Body of pancreas (tissue), 4 donors: ENCODE results near the gene CARF. TPM values are rescaled to one million over a fixed set of nuclear protein-coding genes. Genes with fewer than 3 reads are reported as not detected.
"Not testable (repeated sequence)": the region's sequence is repeated elsewhere in the genome, so short reads cannot be mapped to it uniquely, and the experiment has no call there.

Experiments
- ATAC-seq: fragments of 150-250 bp; one replicate; pipeline ENCODE4 v1.9.1; 2016
- DNase-seq, 4 donors: peaks; one replicate each; pipeline ENCODE4 v3.0.0-alpha.2; 2019
- H3K27ac ChIP-seq, 4 donors: fragments of 200-600 bp; sonication (generic); 1 replicate in 3 of 4; 2 replicates in 1 of 4; pipeline versions ENCODE4 v1.5.1 to v1.6.1; 2016 to 2019; ENCODE audit warnings: mild to moderate bottlenecking in 1 of 4, mixed read lengths in 1 of 4, moderate library complexity in 1 of 4
- H3K27me3 ChIP-seq, 2 donors: fragments of 200-600 bp; sonication (generic); one replicate each; pipeline ENCODE4 v1.6.0; 2016; ENCODE audit warnings: mild to moderate bottlenecking in 1 of 2
- H3K36me3 ChIP-seq, 2 donors: fragments of 200-600 bp; sonication (generic); replicated peaks in 1 of 2; 2 replicates each; pipeline ENCODE4 v1.5.1; 2016; ENCODE audit warnings: low read depth in 2 of 2; ENCODE audit not compliant: insufficient read depth in 1 of 2
- H3K4me1 ChIP-seq: fragments of 200-600 bp; sonication (generic); one replicate; pipeline ENCODE4 v1.6.0; 2016
- H3K4me3 ChIP-seq, 2 donors: fragments of 200-600 bp; sonication (generic); 1 replicate in 1 of 2; 2 replicates in 1 of 2; pipeline ENCODE4 v1.5.1; 2016 to 2019
- H3K9me3 ChIP-seq, 3 donors: fragments of 200-600 bp; sonication (generic); 1 replicate in 2 of 3; 2 replicates in 1 of 3; pipeline ENCODE4 v1.5.1; 2016
- POLR2A ChIP-seq, 3 donors: fragments of 450-650 bp; IDR thresholded peaks; one replicate each; pipeline ENCODE4 v1.6.1; 2016; ENCODE audit warnings: antibody characterized with exemption in 3 of 3, mild to moderate bottlenecking in 2 of 3
- WGBS, 2 donors: methylation state at CpG; one replicate each; pipeline ENCODE4 v1.1.5; 2017; 5-methylcytosine and 5-hydroxymethylcytosine counted together
- intact Hi-C: fragments of 100-400 bp; cut with DNase I; formaldehyde crosslinking; loops from one replicate; pipeline ENCODE4 v1.15.1; 2023
- total RNA-seq, 2 donors: library from RNA; depleted of rRNA; stranded (reverse); fragments of >200 nt; gene quantifications; one replicate each; pipeline ENCODE4 v1.1.0, GENCODE V29; 2016
- TF ChIP-seq, protein P1 (sequence below), 7 experiments: fragments of 450-650 bp in 4 of 7; fragments of 200-600 bp in 3 of 7; sonication (generic) in 3 of 7; IDR thresholded peaks; one replicate each; pipeline ENCODE4 v1.5.1; 2016 to 2019; ENCODE audit warnings: antibody characterized with exemption in 7 of 7

Gene CARF
- total RNA-seq, 2 donors from 2014 or later, result 2.6 to 8.0 TPM

DNA sequence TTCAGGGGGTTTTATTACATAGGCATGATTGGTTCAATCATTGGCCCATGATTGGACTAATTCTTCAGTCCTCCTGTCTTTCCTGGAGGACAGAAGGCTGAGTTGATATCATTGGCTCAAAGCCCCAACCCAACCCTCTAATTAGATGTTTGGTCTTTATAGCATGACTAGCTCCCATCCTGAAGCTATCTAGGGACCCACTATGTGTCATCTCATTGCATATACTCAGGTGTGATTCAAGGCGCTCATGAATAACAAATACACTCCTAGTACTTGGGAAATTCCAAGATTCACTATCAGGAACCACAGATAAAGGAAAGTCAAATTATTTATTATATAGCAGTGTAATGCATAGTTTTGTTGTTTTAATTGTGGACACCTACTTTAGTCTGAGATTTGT, 77.7 kb downstream of the CARF start:
- Histone ChIP-seq H3K36me3 (no peaks in the 10 kb centered on the region), H3K4me3 (no peak overlapping the region), H3K27me3 (no peaks in the 10 kb centered on the region), H3K9me3 (no peaks in the 10 kb centered on the region), H3K4me1 (no peaks in the 10 kb centered on the region), H3K27ac (no peak overlapping the region)
- 92% methylated on average over 1 of the region's 1 CpG for WGBS, 2 donors
- intact Hi-C loops, result no loop called here
- no peak for ATAC-seq
- no peak for TF ChIP-seq POLR2A (IDR thresholded peaks at IDR 0.05)
- TF ChIP-seq, protein P1, sequence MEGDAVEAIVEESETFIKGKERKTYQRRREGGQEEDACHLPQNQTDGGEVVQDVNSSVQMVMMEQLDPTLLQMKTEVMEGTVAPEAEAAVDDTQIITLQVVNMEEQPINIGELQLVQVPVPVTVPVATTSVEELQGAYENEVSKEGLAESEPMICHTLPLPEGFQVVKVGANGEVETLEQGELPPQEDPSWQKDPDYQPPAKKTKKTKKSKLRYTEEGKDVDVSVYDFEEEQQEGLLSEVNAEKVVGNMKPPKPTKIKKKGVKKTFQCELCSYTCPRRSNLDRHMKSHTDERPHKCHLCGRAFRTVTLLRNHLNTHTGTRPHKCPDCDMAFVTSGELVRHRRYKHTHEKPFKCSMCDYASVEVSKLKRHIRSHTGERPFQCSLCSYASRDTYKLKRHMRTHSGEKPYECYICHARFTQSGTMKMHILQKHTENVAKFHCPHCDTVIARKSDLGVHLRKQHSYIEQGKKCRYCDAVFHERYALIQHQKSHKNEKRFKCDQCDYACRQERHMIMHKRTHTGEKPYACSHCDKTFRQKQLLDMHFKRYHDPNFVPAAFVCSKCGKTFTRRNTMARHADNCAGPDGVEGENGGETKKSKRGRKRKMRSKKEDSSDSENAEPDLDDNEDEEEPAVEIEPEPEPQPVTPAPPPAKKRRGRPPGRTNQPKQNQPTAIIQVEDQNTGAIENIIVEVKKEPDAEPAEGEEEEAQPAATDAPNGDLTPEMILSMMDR (IDR thresholded peaks at IDR 0.05), result no peak
- no peak for DNase-seq

DNA sequence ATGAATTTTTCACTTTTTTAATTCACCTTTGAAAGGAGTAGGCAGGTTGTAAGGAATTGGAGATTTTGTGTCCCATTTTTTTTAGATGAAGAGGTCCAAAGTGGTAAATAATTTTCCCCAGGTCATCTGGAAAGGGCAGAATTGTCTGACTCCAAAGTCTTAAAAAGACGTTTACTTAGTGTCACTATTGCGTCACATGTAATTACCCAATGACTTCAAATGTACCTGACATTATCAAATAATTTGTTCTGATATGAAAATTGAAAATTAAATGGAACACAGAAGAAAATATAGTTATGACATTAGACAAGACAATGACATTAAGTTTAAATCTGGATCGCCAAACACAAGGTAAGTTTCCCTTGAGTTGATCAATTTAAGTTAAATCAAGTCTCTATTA, 78.4 kb downstream of the CARF start:
- 72 to 78% methylated on average over 3 of the region's 3 CpGs for WGBS, 2 donors
- intact Hi-C loops, result no loop called here
- Histone ChIP-seq H3K4me1 (no peaks in the 10 kb centered on the region), H3K36me3 (no peaks in the 10 kb centered on the region), H3K27ac (no peak overlapping the region), H3K27me3 (no peaks in the 10 kb centered on the region), H3K9me3 (no peaks in the 10 kb centered on the region), H3K4me3 (no peak overlapping the region)
- ATAC-seq (no peak), DNase-seq (no peak)
- no peak for TF ChIP-seq POLR2A (IDR thresholded peaks at IDR 0.05)
- TF ChIP-seq, protein P1 (IDR thresholded peaks at IDR 0.05), result no peak

DNA sequence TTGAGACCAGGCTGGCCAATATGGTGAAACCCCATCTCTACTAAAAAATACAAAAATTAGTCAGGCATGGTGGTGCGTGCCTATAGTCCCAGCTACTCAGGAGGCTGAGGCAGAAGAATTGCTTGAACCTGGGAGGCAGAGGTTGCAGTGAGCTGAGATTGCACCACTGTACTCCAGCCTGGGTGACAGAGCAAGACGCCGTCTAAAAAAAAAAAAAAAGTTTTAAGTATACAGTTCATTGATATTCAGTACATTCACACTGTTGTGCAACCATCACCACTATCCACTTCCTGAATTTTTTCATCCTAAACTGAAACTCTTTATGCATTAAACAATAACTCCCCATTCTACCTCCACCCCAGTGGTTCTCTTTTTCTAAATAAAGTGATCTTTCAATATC, 85.0 kb downstream of the CARF start:
- WGBS, 2 donors, result 55 to 59% methylated on average over 3 of the region's 3 CpGs

DNA sequence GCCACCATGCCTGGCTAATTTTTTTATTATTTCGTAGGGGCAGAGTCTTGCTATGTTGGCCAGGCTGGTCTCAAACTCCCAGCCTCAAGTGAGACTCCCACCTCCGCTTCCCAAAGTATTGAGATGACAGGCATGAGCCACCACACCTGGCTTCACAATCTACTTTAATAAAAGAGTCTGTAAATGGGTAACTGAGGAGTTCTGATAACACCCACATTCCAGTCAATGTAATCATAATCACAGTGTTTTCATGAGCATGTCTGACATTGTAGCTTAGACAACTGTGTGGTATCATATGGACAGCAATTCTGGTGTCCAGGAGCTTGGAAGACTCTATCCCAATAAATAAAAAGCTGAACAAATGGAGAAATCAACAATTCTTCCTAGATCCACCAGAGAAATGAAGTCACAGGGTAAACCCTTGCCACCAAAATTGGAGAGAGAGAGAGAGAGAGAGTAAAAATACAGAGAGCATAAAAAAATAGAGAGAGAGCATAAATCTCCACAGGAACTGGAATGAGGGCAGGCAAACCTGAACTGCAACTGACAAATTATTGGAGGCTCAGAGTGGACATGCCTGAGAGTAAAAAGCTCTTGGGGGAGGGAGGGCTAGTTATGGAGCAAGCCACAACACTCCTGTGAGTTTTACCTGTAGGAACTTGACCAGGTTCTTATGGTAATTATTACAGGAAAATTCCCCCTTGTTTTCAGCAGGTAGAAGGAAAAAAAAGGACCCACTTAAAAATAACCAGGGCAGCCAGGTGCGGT, 90.2 kb downstream of the CARF start:
- no peaks in the 10 kb centered on the region for H3K36me3 ChIP-seq
- H3K4me1 ChIP-seq, result peaks cover 5% of the 10 kb centered on the region
- no peaks in the 10 kb centered on the region for H3K9me3 ChIP-seq
- intact Hi-C loops, result no loop called here
- no peaks in the 10 kb centered on the region for H3K27me3 ChIP-seq
- 60 to 77% methylated on average over 3 of the region's 3 CpGs for WGBS, 2 donors
- peak; percentile 22 to 48 (median 28) for DNase-seq
- ATAC-seq, result peak; percentile 91
- H3K27ac ChIP-seq, result peak overlapping the region in 3 of 4 donors; percentile 57 to 74 (median 71)
- H3K4me3 ChIP-seq, result no peak overlapping the region
- TF ChIP-seq, protein P1 (IDR thresholded peaks at IDR 0.05), result no peak
- peak in 1 of 3 donors; percentile 1 for TF ChIP-seq POLR2A (IDR thresholded peaks at IDR 0.05)

More for the DNA sequence above, 85.0 kb downstream of the CARF start:
- ATAC-seq, H3K9me3 ChIP-seq, H3K36me3 ChIP-seq, H3K4me1 ChIP-seq, intact Hi-C loops, H3K4me3 ChIP-seq, H3K27me3 ChIP-seq, H3K27ac ChIP-seq: not testable (repeated sequence)
- DNase-seq, result peak in 1 of 4 donors; percentile 24

DNA sequence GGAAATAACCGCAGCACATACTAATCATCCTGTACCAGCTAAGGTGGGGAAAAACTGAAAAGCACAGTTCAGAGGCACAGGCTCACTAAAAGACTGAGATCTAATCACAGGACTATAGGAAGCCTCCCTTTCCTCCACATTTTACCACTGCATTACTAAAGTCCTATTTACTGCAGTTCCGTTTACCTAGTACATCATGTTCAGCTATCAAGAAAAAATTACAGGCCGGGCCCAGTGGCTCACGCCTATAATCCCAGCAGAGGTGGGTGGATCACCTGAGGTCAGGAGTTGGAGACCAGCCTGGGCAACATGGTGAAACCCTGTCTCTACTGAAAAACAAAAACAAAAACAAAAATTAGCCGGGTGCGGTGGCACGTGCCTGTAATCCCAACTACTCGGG, 91.6 kb downstream of the CARF start:
- no peaks in the 10 kb centered on the region for H3K27me3 ChIP-seq
- no peak overlapping the region for H3K27ac ChIP-seq
- DNase-seq (no peak), ATAC-seq (no peak)
- intact Hi-C loops, result no loop called here
- H3K4me1 ChIP-seq, result peaks cover 5% of the 10 kb centered on the region
- TF ChIP-seq, protein P1 (IDR thresholded peaks at IDR 0.05), result no peak
- TF ChIP-seq POLR2A (IDR thresholded peaks at IDR 0.05), result no peak
- H3K4me3 ChIP-seq, result no peak overlapping the region
- 92 to 95% methylated on average over 8 of the region's 8 CpGs for WGBS, 2 donors
- no peaks in the 10 kb centered on the region for H3K36me3 ChIP-seq
- H3K9me3 ChIP-seq, result no peaks in the 10 kb centered on the region
